Activated CD8-positive, alpha-beta T cell treated with anti-CD3 and anti-CD28 coated beads for 36 hours (primary cell): ENCODE results near the gene TUBB4B. TPM values are rescaled to one million over a fixed set of nuclear protein-coding genes. Genes with fewer than 3 reads are reported as not detected.
A peak's percentile ranks its signal among the peaks of the same experiment; 100 is the strongest.

Source experiments
- ATAC-seq: fragments of 200-7000 bp; cut with Tn5 transposase; one replicate; pipeline ENCODE4 v1.10.0; 2021; ENCODE audit warnings: mild to moderate bottlenecking, moderate library complexity
- CTCF ChIA-PET: fragments of 350-600 bp; sonication (Branson Sonifier 250); formaldehyde crosslinking; loops from one replicate; lab custom pipeline; 2021; ENCODE audit warnings: antibody characterized with exemption; lab: Charles Lee
- POLR2A ChIA-PET: fragments of 350-600 bp; sonication (Branson Sonifier 250); formaldehyde crosslinking; loops from one replicate; lab custom pipeline; 2021; ENCODE audit warnings: antibody characterized with exemption; lab: Charles Lee
- DNase-seq: peaks from one replicate; pipeline ENCODE4 v3.0.0-alpha.2; 2020
- H3K27ac Mint-ChIP-seq: one replicate; pipeline ENCODE4 v1.8.0; 2021; ENCODE audit warnings: mild to moderate bottlenecking, mixed read lengths
- H3K27me3 Mint-ChIP-seq: one replicate; pipeline ENCODE4 v1.8.0; 2021; ENCODE audit warnings: mixed read lengths
- H3K36me3 Mint-ChIP-seq: one replicate; pipeline ENCODE4 v1.8.0; 2021; ENCODE audit warnings: low read depth, mixed read lengths
- H3K4me1 Mint-ChIP-seq: one replicate; pipeline ENCODE4 v1.8.0; 2021; ENCODE audit warnings: low read depth, mixed read lengths
- H3K4me3 Mint-ChIP-seq: one replicate; pipeline ENCODE4 v1.8.0; 2021; ENCODE audit warnings: mild to moderate bottlenecking, moderate library complexity, mixed read lengths
- H3K9me3 Mint-ChIP-seq: one replicate; pipeline ENCODE4 v1.8.0; 2021; ENCODE audit warnings: mixed read lengths
- CTCF ChIP-seq: fragments of 200-600 bp; IDR thresholded peaks from one replicate; pipeline ENCODE4 v1.8.0; 2022; ENCODE audit warnings: antibody characterized with exemption, mild to moderate bottlenecking
- intact Hi-C: fragments of 100-400 bp; cut with micrococcal nuclease; formaldehyde crosslinking; loops from one replicate; pipeline ENCODE4 v1.10.0; 2022
- total RNA-seq, 2 experiments: library from RNA; stranded (reverse); gene quantifications; one replicate each; pipeline ENCODE4 v1.2.3, GENCODE V29; 2021

Gene TUBB4B
- total RNA-seq, 2 experiments from 2014 or later: 228 to 230 TPM

GRCh38 chr9:137254624-137255447 lies 13.7 kb downstream of the TUBB4B start, which contains the start of gene NELFB:
TSS of gene NELFB (plus strand) at chr9:137255327.
- ChIA-PET CTCF (interaction anchor here (0.9 to 2.5 kb wide), 5 partner anchors 14 to 168 kb away, joined by 3 to 19 read pairs (median 4); partner anchors contain the start of genes EXD3, NOXA1 and TUBB4B), POLR2A (interaction anchor here (0.8 to 7.2 kb wide), 8 partner anchors 9 to 57 kb away, joined by 3 to 113 read pairs (median 4); partner anchors contain the start of genes NRARP, RNF224 and TUBB4B)
- Mint-ChIP-seq H3K4me3 (peak within 1 kb of the TSS; percentile 83), H3K4me1 (peaks cover 14% of the 10 kb centered on the region), H3K27me3 (no peaks in the 10 kb centered on the region), H3K27ac (peak within 1 kb of the TSS; percentile 79), H3K9me3 (no peaks in the 10 kb centered on the region), H3K36me3 (peaks cover 10% of the 10 kb centered on the region)
- DNase-seq (peak; percentile 93), ATAC-seq (peak; percentile 94)
- intact Hi-C loops: no loop called here
- TF ChIP-seq CTCF: no peak

GRCh38 chr9:137255448-137256114 lies 14.5 kb downstream of the TUBB4B start:
- DNase-seq: peak; percentile 39
- H3K4me3 Mint-ChIP-seq: peak overlapping the region; percentile 83
- no peak for TF ChIP-seq CTCF
- H3K9me3 Mint-ChIP-seq: no peaks in the 10 kb centered on the region
- no peaks in the 10 kb centered on the region for H3K27me3 Mint-ChIP-seq
- CTCF ChIA-PET: interaction anchor here (1.0 to 2.5 kb wide), 5 partner anchors 14 to 31 kb away, joined by 3 to 19 read pairs (median 11); partner anchors contain the start of gene TUBB4B
- peak overlapping the region; percentile 79 for H3K27ac Mint-ChIP-seq
- POLR2A ChIA-PET: interaction anchor here (0.8 to 7.2 kb wide), 7 partner anchors 10 to 140 kb away, joined by 3 to 113 read pairs (median 3); partner anchors contain the start of genes NRARP and TUBB4B
- intact Hi-C loops: no loop called here
- H3K4me1 Mint-ChIP-seq: peaks cover 14% of the 10 kb centered on the region
- ATAC-seq: no peak
- peaks cover 10% of the 10 kb centered on the region for H3K36me3 Mint-ChIP-seq

GRCh38 chr9:137256362-137256761 lies 15.3 kb downstream of the TUBB4B start:
- intact Hi-C loops: no loop called here
- Mint-ChIP-seq H3K9me3 (no peaks in the 10 kb centered on the region), H3K4me3 (peak overlapping the region; percentile 83), H3K36me3 (peaks cover 10% of the 10 kb centered on the region), H3K27ac (no peak overlapping the region), H3K4me1 (peaks cover 14% of the 10 kb centered on the region), H3K27me3 (no peaks in the 10 kb centered on the region)
- no peak for TF ChIP-seq CTCF
- ChIA-PET CTCF (interaction anchor here (1.0 to 1.5 kb wide), 5 partner anchors 16 to 160 kb away, joined by 3 to 13 read pairs (median 3); no protein-coding TSS in a partner anchor), POLR2A (interaction anchor here (0.8 to 7.2 kb wide), 6 partner anchors 11 to 141 kb away, joined by 3 to 113 read pairs (median 4); partner anchors contain the start of gene TUBB4B)
- DNase-seq (no peak), ATAC-seq (no peak)

- no peak for ATAC-seq
- H3K4me1 Mint-ChIP-seq: peaks cover 14% of the 10 kb centered on the region
- POLR2A ChIA-PET: interaction anchor here (7.2 kb wide), 1 partner anchor 16 kb away, joined by 113 read pairs; the partner anchor contains the start of gene TUBB4B
- no peaks in the 10 kb centered on the region for H3K9me3 Mint-ChIP-seq
- H3K36me3 Mint-ChIP-seq: peaks cover 15% of the 10 kb centered on the region
- no peak overlapping the region for H3K27ac Mint-ChIP-seq
- no peaks in the 10 kb centered on the region for H3K27me3 Mint-ChIP-seq
- TF ChIP-seq CTCF: no peak
- peak overlapping the region; percentile 83 for H3K4me3 Mint-ChIP-seq
- DNase-seq: no peak
- intact Hi-C loops: no loop called here
- CTCF ChIA-PET: interaction anchor here (1.0 to 1.5 kb wide), 6 partner anchors 16 to 210 kb away, joined by 3 to 13 read pairs (median 3); no protein-coding TSS in a partner anchor
Observed at GRCh38 chr9:137256856-137257255, 15.8 kb downstream of the TUBB4B start.
